CD4-positive, alpha-beta memory T cell (primary cell): ENCODE data around the gene LCP1. TPM values are rescaled to one million over a fixed set of nuclear protein-coding genes. Genes with fewer than 3 reads are reported as not detected.
A peak's percentile ranks its signal among the peaks of the same experiment; 100 is the strongest.

ENCODE experiments used
- CTCF ChIA-PET: fragments of 350-600 bp; sonication (Branson Sonifier 250); formaldehyde crosslinking; loops from one replicate; lab custom pipeline; 2021; ENCODE audit warnings: inconsistent platforms; ENCODE audit not compliant: partially characterized antibody; lab: Charles Lee
- POLR2A ChIA-PET: fragments of 350-600 bp; sonication (Branson Sonifier 250); formaldehyde crosslinking; loops from one replicate; lab custom pipeline; 2021; ENCODE audit not compliant: partially characterized antibody; lab: Charles Lee
- DNase-seq, 5 donors: peaks; one replicate each; pipeline versions ENCODE4 v3.0.0 to v3.0.0-alpha.2; 2020 to 2022; ENCODE audit warnings: mixed read lengths in 1 of 5
- H3K27ac ChIP-seq: one replicate; pipeline ENCODE4 v1.7.0; 2013; ENCODE audit warnings: low read depth, low read length
- H3K27me3 ChIP-seq: 2 replicates; pipeline ENCODE4 v1.7.0; 2013; ENCODE audit warnings: mild to moderate bottlenecking, low read length, moderate library complexity; ENCODE audit not compliant: insufficient read depth
- H3K36me3 ChIP-seq: 2 replicates; pipeline ENCODE4 v1.7.0; 2013; ENCODE audit warnings: mild to moderate bottlenecking, low read length, moderate library complexity; ENCODE audit not compliant: insufficient read depth
- H3K4me1 ChIP-seq: 2 replicates; pipeline ENCODE4 v1.7.0; 2013; ENCODE audit warnings: mild to moderate bottlenecking, low read length, moderate library complexity; ENCODE audit not compliant: insufficient read depth
- H3K4me3 ChIP-seq, 2 donors: one replicate each; pipeline ENCODE4 v1.7.0; 2013; ENCODE audit warnings: low read length in 2 of 2, mild to moderate bottlenecking in 1 of 2
- H3K9me3 ChIP-seq, 2 donors: one replicate each; pipeline ENCODE4 v1.7.0; 2013; ENCODE audit warnings: low read length in 2 of 2, control low read depth in 1 of 2; ENCODE audit not compliant: control insufficient read depth in 1 of 2
- H3K27ac Mint-ChIP-seq, 7 donors: one replicate each; pipeline ENCODE4 v1.8.0; 2020 to 2021; ENCODE audit warnings: mixed read lengths in 7 of 7, mild to moderate bottlenecking in 6 of 7, inconsistent platforms in 3 of 7, moderate library complexity in 3 of 7
- H3K27me3 Mint-ChIP-seq, 2 donors: one replicate each; pipeline ENCODE4 v1.8.0; 2020 to 2021; ENCODE audit warnings: mixed read lengths in 2 of 2
- H3K36me3 Mint-ChIP-seq, 2 donors: one replicate each; pipeline ENCODE4 v1.8.0; 2020 to 2021; ENCODE audit warnings: mixed read lengths in 2 of 2, inconsistent platforms in 1 of 2, mild to moderate bottlenecking in 1 of 2
- H3K4me1 Mint-ChIP-seq, 4 donors: one replicate each; pipeline ENCODE4 v1.8.0; 2020 to 2021; ENCODE audit warnings: mixed read lengths in 4 of 4, mild to moderate bottlenecking in 1 of 4
- H3K4me3 Mint-ChIP-seq, 8 donors: one replicate each; pipeline ENCODE4 v1.8.0; 2020 to 2021; ENCODE audit warnings: mixed read lengths in 8 of 8, mild to moderate bottlenecking in 7 of 8, moderate library complexity in 6 of 8, inconsistent platforms in 3 of 8
- H3K9me3 Mint-ChIP-seq, 8 donors: one replicate each; pipeline ENCODE4 v1.8.0; 2020 to 2021; ENCODE audit warnings: mixed read lengths in 8 of 8, mild to moderate bottlenecking in 5 of 8, inconsistent platforms in 3 of 8, moderate library complexity in 1 of 8
- intact Hi-C: fragments of 100-400 bp; cut with micrococcal nuclease; formaldehyde crosslinking; loops from one replicate; pipeline ENCODE4 v1.15.1; 2023
- polyA plus RNA-seq, 2 donors: library from polyadenylated mRNA; unstranded; fragments of 300-500 nt; fragmentation: Illumina TruSeq; gene quantifications; one replicate each; pipeline ENCODE4 v1.2.3, GENCODE V29; 2021
- total RNA-seq, 2 experiments: library from RNA; stranded (reverse); gene quantifications; one replicate each; pipeline ENCODE4 v1.2.3, GENCODE V29; 2021

The LCP1 gene
- total and polyA plus RNA-seq, 4 experiments from 2014 or later: 466 to 1,658 (median 833) TPM

GRCh38 chr13:46183018-46183946 is 1.3 kb upstream of the LCP1 start:
- H3K36me3 ChIP-seq: no peaks in the 10 kb centered on the region
- Mint-ChIP-seq H3K4me3 (peak overlapping the region; percentile 67 to 98 (median 98)), H3K4me1 (peaks cover 35 to 58% (median 42%) of the 10 kb centered on the region in 4 donors), H3K36me3 (peaks cover under 1 to 26% of the 10 kb centered on the region in 2 donors), H3K9me3 (peaks cover 0 to 1% (median 0%) of the 10 kb centered on the region in 8 donors), H3K27me3 (no peaks in the 10 kb centered on the region), H3K27ac (peak overlapping the region; percentile 90 to 99 (median 96))
- no peaks in the 10 kb centered on the region for H3K27me3 ChIP-seq
- ChIA-PET POLR2A (interaction anchor here (1.2 to 16.8 kb wide), 9 partner anchors 13 to 765 kb away, joined by 3 to 288 read pairs (median 10); partner anchors contain the start of genes SLC25A30 and ZC3H13), CTCF (interaction anchor here (1.1 to 5.7 kb wide), 8 partner anchors 10 to 113 kb away, joined by 3 to 53 read pairs (median 7); no protein-coding TSS in a partner anchor)
- DNase-seq: no peak
- H3K9me3 ChIP-seq: no peaks in the 10 kb centered on the region
- H3K4me3 ChIP-seq: peak overlapping the region; percentile 21 to 26
- intact Hi-C loops: loop anchor here (5.0 kb wide), 2 partner anchors 36 to 131 kb away; partner anchors contain the start of gene ZC3H13
- peak overlapping the region; percentile 89 for H3K27ac ChIP-seq
- H3K4me1 ChIP-seq: peaks cover 46% of the 10 kb centered on the region

- intact Hi-C loops: loop anchor here (5.0 kb wide), 2 partner anchors 35 to 130 kb away; partner anchors contain the start of gene ZC3H13
- H3K9me3 ChIP-seq: no peaks in the 10 kb centered on the region
- peak overlapping the region; percentile 52 to 94 for H3K4me3 ChIP-seq
- POLR2A ChIA-PET: interaction anchor here (0.7 to 16.8 kb wide), 11 partner anchors 12 to 783 kb away, joined by 3 to 288 read pairs (median 10); partner anchors contain the start of genes COG3, SLC25A30 and ZC3H13
- DNase-seq: peak in 1 of 5 donors; percentile 68
- peak overlapping the region; percentile 89 for H3K27ac ChIP-seq
- Mint-ChIP-seq H3K27ac (peak overlapping the region; percentile 90 to 99 (median 96)), H3K27me3 (no peaks in the 10 kb centered on the region), H3K4me3 (peak overlapping the region; percentile 88 to 99 (median 98)), H3K36me3 (peaks cover 4 to 34% of the 10 kb centered on the region in 2 donors), H3K4me1 (peaks cover 40 to 66% (median 49%) of the 10 kb centered on the region in 4 donors), H3K9me3 (peaks cover 0 to 1% (median 0%) of the 10 kb centered on the region in 8 donors)
- H3K4me1 ChIP-seq: peaks cover 54% of the 10 kb centered on the region
- no peaks in the 10 kb centered on the region for H3K36me3 ChIP-seq
- H3K27me3 ChIP-seq: no peaks in the 10 kb centered on the region
- CTCF ChIA-PET: interaction anchor here (1.2 to 5.7 kb wide), 7 partner anchors 11 to 114 kb away, joined by 4 to 53 read pairs (median 9); no protein-coding TSS in a partner anchor
These were observed 507 bp upstream of the LCP1 start for GRCh38 chr13:46182491-46182877.

DNA sequence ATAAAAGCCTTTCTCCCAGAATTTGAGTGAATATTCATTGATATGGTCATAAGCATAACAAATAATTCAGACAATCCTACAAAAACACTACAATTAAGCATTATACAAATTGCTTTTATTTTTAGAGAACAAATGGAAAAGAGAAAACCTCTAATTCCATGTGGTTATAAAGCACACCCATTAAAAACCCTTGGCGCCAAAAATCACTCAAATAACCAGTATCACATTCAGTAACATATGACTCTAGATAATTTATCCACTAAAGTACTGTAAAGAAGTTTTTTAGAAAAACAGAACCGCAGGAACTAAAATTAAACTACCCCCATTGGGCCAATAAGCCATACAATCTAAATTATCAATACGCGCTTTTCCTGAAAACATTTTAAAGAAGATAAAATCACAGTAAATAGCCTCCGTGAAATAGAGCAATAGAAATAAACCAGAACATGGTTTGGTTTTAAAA is 569 bp downstream of the LCP1 start:
- Histone ChIP-seq H3K27me3 (no peaks in the 10 kb centered on the region), H3K9me3 (no peaks in the 10 kb centered on the region), H3K27ac (peak overlapping the region; percentile 89), H3K4me3 (peak overlapping the region; percentile 85 to 94), H3K4me1 (peaks cover 64% of the 10 kb centered on the region), H3K36me3 (no peaks in the 10 kb centered on the region)
- ChIA-PET CTCF (interaction anchor here (1.0 to 5.7 kb wide), 5 partner anchors 10 to 37 kb away, joined by 3 to 53 read pairs (median 10); no protein-coding TSS in a partner anchor), POLR2A (interaction anchor here (0.8 to 16.8 kb wide), 10 partner anchors 11 to 782 kb away, joined by 3 to 288 read pairs (median 10); partner anchors contain the start of gene ZC3H13)
- Mint-ChIP-seq H3K27me3 (no peaks in the 10 kb centered on the region), H3K4me3 (peak overlapping the region; percentile 88 to 99 (median 98)), H3K4me1 (peaks cover 46 to 77% (median 56%) of the 10 kb centered on the region in 4 donors), H3K36me3 (peaks cover 4 to 40% of the 10 kb centered on the region in 2 donors), H3K27ac (peak overlapping the region; percentile 90 to 99 (median 96)), H3K9me3 (peaks cover 0 to 1% (median 0%) of the 10 kb centered on the region in 8 donors)
- DNase-seq: no peak
- intact Hi-C loops: loop anchor here (5.0 kb wide), 2 partner anchors 34 to 129 kb away; partner anchors contain the start of gene ZC3H13

GRCh38 chr13:46179969-46180763 is 1.8 kb downstream of the LCP1 start:
- peak overlapping the region; percentile 85 to 94 for H3K4me3 ChIP-seq

DNA sequence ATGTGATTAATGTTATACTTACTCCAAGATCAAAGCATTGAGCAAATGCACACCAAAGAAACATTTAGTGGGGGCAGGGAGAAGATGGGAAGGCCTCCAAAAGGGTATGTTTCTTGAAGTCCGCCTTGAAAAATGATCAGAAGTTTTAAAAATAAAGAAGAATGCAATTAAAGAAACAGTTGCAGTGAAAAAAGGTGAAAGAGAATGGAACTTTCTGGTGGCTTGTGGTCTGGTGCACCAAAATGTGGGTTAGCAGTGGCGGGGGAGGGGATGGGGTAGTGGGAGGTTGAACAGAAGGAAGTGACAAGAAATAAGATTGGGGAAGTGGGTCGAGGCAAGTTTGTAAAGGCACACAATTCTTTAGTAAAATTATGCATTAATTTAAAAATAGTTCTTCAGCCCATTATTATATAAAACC is 2.5 kb downstream of the LCP1 start:
- no peaks in the 10 kb centered on the region for H3K27me3 Mint-ChIP-seq
- H3K36me3 Mint-ChIP-seq: peaks cover 11 to 49% of the 10 kb centered on the region in 2 donors
- DNase-seq: peak; percentile 76 to 89 (median 80)
- Histone ChIP-seq H3K36me3 (no peaks in the 10 kb centered on the region), H3K4me1 (peaks cover 72% of the 10 kb centered on the region), H3K27ac (peak overlapping the region; percentile 89), H3K4me3 (peak overlapping the region; percentile 64 to 94), H3K9me3 (no peaks in the 10 kb centered on the region), H3K27me3 (no peaks in the 10 kb centered on the region)
- ChIA-PET POLR2A (interaction anchor here (0.6 to 16.8 kb wide), 8 partner anchors 9 to 136 kb away, joined by 3 to 288 read pairs (median 6); no protein-coding TSS in a partner anchor), CTCF (interaction anchor here (0.9 to 5.7 kb wide), 7 partner anchors 8 to 142 kb away, joined by 3 to 53 read pairs (median 13); no protein-coding TSS in a partner anchor)
- peaks cover 0 to 1% (median 0%) of the 10 kb centered on the region in 8 donors for H3K9me3 Mint-ChIP-seq
- intact Hi-C loops: loop anchor here (10.0 kb wide), 1 partner anchor 845 kb away; no protein-coding TSS in a partner anchor
- H3K4me1 Mint-ChIP-seq: peaks cover 52 to 85% (median 60%) of the 10 kb centered on the region in 4 donors
- H3K4me3 Mint-ChIP-seq: peak overlapping the region; percentile 88 to 99 (median 98)
- peak overlapping the region; percentile 87 to 99 (median 95) for H3K27ac Mint-ChIP-seq

More at GRCh38 chr13:46179969-46180763, 1.8 kb downstream of the LCP1 start:
- H3K4me1 ChIP-seq: peaks cover 72% of the 10 kb centered on the region
- CTCF ChIA-PET: interaction anchor here (0.6 to 5.7 kb wide), 7 partner anchors 8 to 141 kb away, joined by 3 to 53 read pairs (median 3); no protein-coding TSS in a partner anchor
- no peaks in the 10 kb centered on the region for H3K9me3 ChIP-seq
- H3K27ac Mint-ChIP-seq: peak overlapping the region; percentile 90 to 99 (median 95)
- POLR2A ChIA-PET: interaction anchor here (0.6 to 16.8 kb wide), 6 partner anchors 10 to 124 kb away, joined by 3 to 288 read pairs (median 28); no protein-coding TSS in a partner anchor
- H3K36me3 Mint-ChIP-seq: peaks cover 8 to 45% of the 10 kb centered on the region in 2 donors
- peak overlapping the region; percentile 88 to 99 (median 98) for H3K4me3 Mint-ChIP-seq
- H3K9me3 Mint-ChIP-seq: peaks cover 0 to 1% (median 0%) of the 10 kb centered on the region in 8 donors
- peaks cover 52 to 85% (median 61%) of the 10 kb centered on the region in 4 donors for H3K4me1 Mint-ChIP-seq
- H3K27me3 ChIP-seq: no peaks in the 10 kb centered on the region
- H3K36me3 ChIP-seq: no peaks in the 10 kb centered on the region
- intact Hi-C loops: loop anchor here (5.0 to 10.0 kb wide), 3 partner anchors 33 to 845 kb away; partner anchors contain the start of gene ZC3H13
- no peaks in the 10 kb centered on the region for H3K27me3 Mint-ChIP-seq
- DNase-seq: no peak
- H3K27ac ChIP-seq: peak overlapping the region; percentile 89
